Activated CD8-positive, alpha-beta T cell treated with anti-CD3 and anti-CD28 coated beads for 36 hours (primary cell): ENCODE measurements around the gene RIBC1. TPM values are rescaled to one million over a fixed set of nuclear protein-coding genes. Genes with fewer than 3 reads are reported as not detected.

ENCODE experiments used
- ATAC-seq: fragments of 200-7000 bp; cut with Tn5 transposase; one replicate; pipeline ENCODE4 v1.10.0; 2021; ENCODE audit warnings: mild to moderate bottlenecking, moderate library complexity
- CTCF ChIA-PET: fragments of 350-600 bp; sonication (Branson Sonifier 250); formaldehyde crosslinking; loops from one replicate; lab custom pipeline; 2021; ENCODE audit warnings: antibody characterized with exemption; lab: Charles Lee
- POLR2A ChIA-PET: fragments of 350-600 bp; sonication (Branson Sonifier 250); formaldehyde crosslinking; loops from one replicate; lab custom pipeline; 2021; ENCODE audit warnings: antibody characterized with exemption; lab: Charles Lee
- DNase-seq: peaks from one replicate; pipeline ENCODE4 v3.0.0-alpha.2; 2020
- H3K27ac Mint-ChIP-seq: one replicate; pipeline ENCODE4 v1.8.0; 2021; ENCODE audit warnings: mild to moderate bottlenecking, mixed read lengths
- H3K27me3 Mint-ChIP-seq: one replicate; pipeline ENCODE4 v1.8.0; 2021; ENCODE audit warnings: mixed read lengths
- H3K36me3 Mint-ChIP-seq: one replicate; pipeline ENCODE4 v1.8.0; 2021; ENCODE audit warnings: low read depth, mixed read lengths
- H3K4me1 Mint-ChIP-seq: one replicate; pipeline ENCODE4 v1.8.0; 2021; ENCODE audit warnings: low read depth, mixed read lengths
- H3K4me3 Mint-ChIP-seq: one replicate; pipeline ENCODE4 v1.8.0; 2021; ENCODE audit warnings: mild to moderate bottlenecking, moderate library complexity, mixed read lengths
- H3K9me3 Mint-ChIP-seq: one replicate; pipeline ENCODE4 v1.8.0; 2021; ENCODE audit warnings: mixed read lengths
- CTCF ChIP-seq: fragments of 200-600 bp; IDR thresholded peaks from one replicate; pipeline ENCODE4 v1.8.0; 2022; ENCODE audit warnings: antibody characterized with exemption, mild to moderate bottlenecking
- intact Hi-C: fragments of 100-400 bp; cut with micrococcal nuclease; formaldehyde crosslinking; loops from one replicate; pipeline ENCODE4 v1.10.0; 2022
- microRNA-seq: library from miRNA; unstranded; fragments of <30 nt; microRNA quantifications from one replicate; pipeline ENCODE4 v1.2.0, GENCODE V29; 2022; ENCODE audit warnings: borderline microRNAs expressed, borderline replicate concordance
- total RNA-seq, 2 experiments: library from RNA; stranded (reverse); gene quantifications; one replicate each; pipeline ENCODE4 v1.2.3, GENCODE V29; 2021

RIBC1 gene
- total RNA-seq, 2 experiments from 2014 or later: 0.63 to 0.72 TPM

DNA sequence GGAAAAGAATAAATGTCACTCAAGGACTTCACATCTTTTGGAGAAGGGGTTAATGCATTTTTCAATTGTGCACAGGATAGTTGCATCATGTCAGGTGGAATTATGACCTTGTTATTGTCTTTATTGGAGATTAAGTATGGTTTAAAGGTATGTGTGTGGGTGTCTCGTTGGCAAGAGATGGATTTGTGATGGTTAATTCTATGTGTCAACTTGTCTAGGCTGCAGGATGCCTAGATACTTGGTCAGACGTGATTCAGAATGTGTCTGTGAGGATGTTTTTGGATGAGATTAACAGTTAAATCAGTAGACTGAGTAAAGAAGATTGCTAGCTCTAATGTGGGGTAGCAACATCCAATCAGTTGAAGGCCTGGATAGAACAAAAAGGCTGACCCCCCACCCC, 53.7 kb downstream of the RIBC1 start:
- H3K4me1 Mint-ChIP-seq: no peaks in the 10 kb centered on the region
- no peak overlapping the region for H3K27ac Mint-ChIP-seq
- ChIA-PET CTCF (interaction anchor here (1.6 kb wide), 1 partner anchor 163 kb away, joined by 3 read pairs; no protein-coding TSS in a partner anchor), POLR2A (no interaction called here)
- no peaks in the 10 kb centered on the region for H3K36me3 Mint-ChIP-seq
- H3K9me3 Mint-ChIP-seq: no peaks in the 10 kb centered on the region
- no peak for DNase-seq
- no peak overlapping the region for H3K4me3 Mint-ChIP-seq
- no peak for ATAC-seq
- peaks cover 4% of the 10 kb centered on the region for H3K27me3 Mint-ChIP-seq
- intact Hi-C loops: no loop called here
- no peak for TF ChIP-seq CTCF

- Mint-ChIP-seq H3K4me1 (no peaks in the 10 kb centered on the region), H3K9me3 (no peaks in the 10 kb centered on the region), H3K27ac (no peak overlapping the region), H3K27me3 (peaks cover 2% of the 10 kb centered on the region), H3K36me3 (no peaks in the 10 kb centered on the region), H3K4me3 (no peak overlapping the region)
- DNase-seq: no peak
- no peak for ATAC-seq
- ChIA-PET CTCF (interaction anchor here (3.7 kb wide), 1 partner anchor 166 kb away, joined by 50 read pairs; no protein-coding TSS in a partner anchor), POLR2A (no interaction called here)
- TF ChIP-seq CTCF: no peak
- intact Hi-C loops: no loop called here
Measured at GRCh38 chrX:53479301-53479700, 56.6 kb downstream of the RIBC1 start.

Small RNA genes lying within 50 kb of the gene (microRNA-seq; reads per million reads assigned to microRNA genes)
- 1.8 reads per million for gene MIR6857

Other genes with a start within 250 kb of the RIBC1 start
- gene KDM5C, start 197.7 kb upstream of the RIBC1 start, total RNA-seq: 10 to 100 TPM; 94.3 to 99.4 TPM
- gene IQSEC2, start 141.3 kb upstream of the RIBC1 start, total RNA-seq: under 1 TPM; 0.05 to 0.07 TPM
- gene SMC1A, start 219 bp upstream of the RIBC1 start, total RNA-seq: 100 to 1,000 TPM; 151 to 154 TPM
- gene HSD17B10, start 11.5 kb downstream of the RIBC1 start, total RNA-seq: 10 to 100 TPM; 94.3 to 97.6 TPM